ENCODE results near the gene RTN4RL1.

RTN4RL1 gene

GRCh38 chr17:1956134-1956533 lies 69.0 kb downstream of the RTN4RL1 start:
- Histone ChIP-seq H4K20me1 (ENCODE audit: low read depth, low read length) (no peaks in the 10 kb centered on the region), H3K9me3 (ENCODE audit: insufficient read depth, low read length) (no peaks in the 10 kb centered on the region), H3K4me3 (ENCODE audit: insufficient read depth, low read length, poor library complexity, severe bottlenecking) (no peak overlapping the region), H3K9ac (ENCODE audit: low read length) (no peak overlapping the region), H3K9me2 (replicated peaks; ENCODE audit: insufficient read depth, low read length) (no peaks in the 10 kb centered on the region), H3K27me3 (ENCODE audit: low read length) (no peaks in the 10 kb centered on the region), H3K27ac (ENCODE audit: low read depth, low read length) (no peak overlapping the region), H3K79me2 (ENCODE audit: insufficient read depth, low read length) (no peaks in the 10 kb centered on the region), H3K36me3 (ENCODE audit: low read length) (no peaks in the 10 kb centered on the region), H2AFZ (ENCODE audit: low read depth, low read length, severe bottlenecking) (no peak overlapping the region), H3F3A (ENCODE audit: insufficient read depth) (no peaks in the 10 kb centered on the region), H3K4me2 (ENCODE audit: low read depth, low read length, poor library complexity, severe bottlenecking) (no peak overlapping the region)
- no peak for TF ChIP-seq CTCF (IDR thresholded peaks at IDR 0.05; ENCODE audit: insufficient read depth, low read length, poor library complexity, severe bottlenecking)
- TF ChIP-seq EZH2phosphoT487 (conservative IDR thresholded peaks at IDR 0.05; ENCODE audit: low read length), result no peak

DNA sequence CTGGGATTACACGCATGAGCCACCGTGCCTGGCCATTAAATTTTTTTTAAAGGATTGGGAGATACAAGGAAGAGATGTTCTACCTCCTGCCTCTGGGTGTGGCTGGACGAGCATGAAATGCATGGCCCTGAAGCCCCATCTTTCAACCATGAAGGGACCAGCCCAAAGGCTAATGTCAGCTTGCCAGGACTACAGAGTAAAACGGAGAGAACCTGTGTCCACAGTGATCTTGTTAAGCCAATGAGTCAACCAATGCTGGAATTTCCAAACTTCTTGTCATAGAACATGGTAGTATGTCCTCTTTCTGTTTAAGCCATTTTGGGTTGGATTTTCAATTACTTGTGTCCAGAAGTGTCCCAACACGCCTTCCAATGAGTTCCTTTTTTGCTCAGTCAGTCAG lies 71.3 kb downstream of the RTN4RL1 start:
- Histone ChIP-seq H4K20me1 (ENCODE audit: low read depth, low read length) (no peaks in the 10 kb centered on the region), H3K79me2 (ENCODE audit: insufficient read depth, low read length) (no peaks in the 10 kb centered on the region), H3K9ac (ENCODE audit: low read length) (no peak overlapping the region), H3K4me3 (ENCODE audit: insufficient read depth, low read length, poor library complexity, severe bottlenecking) (no peak overlapping the region), H2AFZ (ENCODE audit: low read depth, low read length, severe bottlenecking) (no peak overlapping the region), H3K9me2 (replicated peaks; ENCODE audit: insufficient read depth, low read length) (no peaks in the 10 kb centered on the region), H3F3A (ENCODE audit: insufficient read depth) (no peaks in the 10 kb centered on the region), H3K9me3 (ENCODE audit: insufficient read depth, low read length) (no peaks in the 10 kb centered on the region), H3K27ac (ENCODE audit: low read depth, low read length) (no peak overlapping the region), H3K36me3 (ENCODE audit: low read length) (no peaks in the 10 kb centered on the region), H3K4me2 (ENCODE audit: low read depth, low read length, poor library complexity, severe bottlenecking) (no peak overlapping the region), H3K27me3 (ENCODE audit: low read length) (no peaks in the 10 kb centered on the region)
- no peak for TF ChIP-seq EZH2phosphoT487 (conservative IDR thresholded peaks at IDR 0.05; ENCODE audit: low read length)
- no peak for TF ChIP-seq CTCF (IDR thresholded peaks at IDR 0.05; ENCODE audit: insufficient read depth, low read length, poor library complexity, severe bottlenecking)

GRCh38 chr17:1951920-1952319 lies 73.2 kb downstream of the RTN4RL1 start:
- Histone ChIP-seq H3K79me2 (ENCODE audit: insufficient read depth, low read length) (no peaks in the 10 kb centered on the region), H3K36me3 (ENCODE audit: low read length) (no peaks in the 10 kb centered on the region), H3K4me3 (ENCODE audit: insufficient read depth, low read length, poor library complexity, severe bottlenecking) (no peak overlapping the region), H4K20me1 (ENCODE audit: low read depth, low read length) (no peaks in the 10 kb centered on the region), H3K9ac (ENCODE audit: low read length) (no peak overlapping the region), H3K27me3 (ENCODE audit: low read length) (no peaks in the 10 kb centered on the region), H3K9me3 (ENCODE audit: insufficient read depth, low read length) (no peaks in the 10 kb centered on the region), H3K27ac (ENCODE audit: low read depth, low read length) (no peak overlapping the region), H2AFZ (ENCODE audit: low read depth, low read length, severe bottlenecking) (no peak overlapping the region), H3F3A (ENCODE audit: insufficient read depth) (no peaks in the 10 kb centered on the region), H3K4me2 (ENCODE audit: low read depth, low read length, poor library complexity, severe bottlenecking) (no peak overlapping the region), H3K9me2 (replicated peaks; ENCODE audit: insufficient read depth, low read length) (no peaks in the 10 kb centered on the region)
- no peak for TF ChIP-seq EZH2phosphoT487 (conservative IDR thresholded peaks at IDR 0.05; ENCODE audit: low read length)
- TF ChIP-seq CTCF (IDR thresholded peaks at IDR 0.05; ENCODE audit: insufficient read depth, low read length, poor library complexity, severe bottlenecking), result no peak

- H3K79me2 ChIP-seq (ENCODE audit: insufficient read depth, low read length), result no peaks in the 10 kb centered on the region
- H3K9ac ChIP-seq (ENCODE audit: low read length), result no peak overlapping the region
- no peak for TF ChIP-seq CTCF (IDR thresholded peaks at IDR 0.05; ENCODE audit: insufficient read depth, low read length, poor library complexity, severe bottlenecking)
- no peak for TF ChIP-seq EZH2phosphoT487 (conservative IDR thresholded peaks at IDR 0.05; ENCODE audit: low read length)
- H3K4me2 ChIP-seq (ENCODE audit: low read depth, low read length, poor library complexity, severe bottlenecking), result no peak overlapping the region
- H2AFZ ChIP-seq (ENCODE audit: low read depth, low read length, severe bottlenecking), result no peak overlapping the region
- H3K27me3 ChIP-seq (ENCODE audit: low read length), result no peaks in the 10 kb centered on the region
- no peaks in the 10 kb centered on the region for H3K36me3 ChIP-seq (ENCODE audit: low read length)
- no peaks in the 10 kb centered on the region for H3K9me3 ChIP-seq (ENCODE audit: insufficient read depth, low read length)
- H3F3A ChIP-seq (ENCODE audit: insufficient read depth), result no peaks in the 10 kb centered on the region
- no peak overlapping the region for H3K4me3 ChIP-seq (ENCODE audit: insufficient read depth, low read length, poor library complexity, severe bottlenecking)
- H4K20me1 ChIP-seq (ENCODE audit: low read depth, low read length), result no peaks in the 10 kb centered on the region
- no peak overlapping the region for H3K27ac ChIP-seq (ENCODE audit: low read depth, low read length)
- no peaks in the 10 kb centered on the region for H3K9me2 ChIP-seq (replicated peaks; ENCODE audit: insufficient read depth, low read length)
Observed at GRCh38 chr17:1949754-1950153, 75.4 kb downstream of the RTN4RL1 start.

Data from SU-DHL-6 (cell line).